ENCODE measurements around the gene TXLNG. TPM values are rescaled to one million over a fixed set of nuclear protein-coding genes. Genes with fewer than 3 reads are reported as not detected.
"Not testable (repeated sequence)": the region's sequence is repeated elsewhere in the genome, so short reads cannot be mapped to it uniquely, and the experiment has no call there.

TXLNG gene
- total and polyA plus RNA-seq, 2 experiments from 2014 or later = 4.1 to 6.4 TPM

- H3K27me3 ChIP-seq (replicated peaks; ENCODE audit: insufficient read depth) = no peaks in the 10 kb centered on the region
Measured at GRCh38 chrX:16778545-16778944, 7.7 kb upstream of the TXLNG start.

GRCh38 chrX:16778993-16779392 lies 7.3 kb upstream of the TXLNG start:
- in situ Hi-C loops (cut with MboI) = no loop called here
- Histone ChIP-seq H3K4me2 (ENCODE audit: unreplicated experiment) (no peak overlapping the region), H3K9me2 (ENCODE audit: insufficient read depth) (no peaks in the 10 kb centered on the region), H2AFZ (no peak overlapping the region), H3K9ac (no peak overlapping the region), H3K27ac (no peak overlapping the region), H3K36me3 (ENCODE audit: low read depth) (no peaks in the 10 kb centered on the region), H4K20me1 (ENCODE audit: insufficient read depth) (no peaks in the 10 kb centered on the region), H3K4me1 (ENCODE audit: insufficient read depth) (no peaks in the 10 kb centered on the region), H3F3A (ENCODE audit: insufficient read depth) (no peaks in the 10 kb centered on the region), H3K79me2 (ENCODE audit: insufficient read depth) (no peaks in the 10 kb centered on the region), H3K27me3 (replicated peaks; ENCODE audit: insufficient read depth) (no peaks in the 10 kb centered on the region), H3K4me3 (no peak overlapping the region), H3K9me3 (ENCODE audit: low read depth) (no peaks in the 10 kb centered on the region)
- DNase-seq = no peak
- no peak for TF ChIP-seq EZH2 (IDR thresholded peaks at IDR 0.05; ENCODE audit: insufficient read depth, poor library complexity, severe bottlenecking)
- TF ChIP-seq EZH2phosphoT487 (IDR thresholded peaks at IDR 0.05; ENCODE audit: insufficient read depth, low read depth) = no peak

More at GRCh38 chrX:16778545-16778944, 7.7 kb upstream of the TXLNG start:
- Histone ChIP-seq H3K36me3 (ENCODE audit: low read depth) (no peaks in the 10 kb centered on the region), H3K9me2 (ENCODE audit: insufficient read depth) (no peaks in the 10 kb centered on the region), H4K20me1 (ENCODE audit: insufficient read depth) (no peaks in the 10 kb centered on the region), H3K4me1 (ENCODE audit: insufficient read depth) (no peaks in the 10 kb centered on the region), H3K27ac (no peak overlapping the region), H2AFZ (no peak overlapping the region), H3K9ac (no peak overlapping the region), H3K79me2 (ENCODE audit: insufficient read depth) (no peaks in the 10 kb centered on the region), H3K9me3 (ENCODE audit: low read depth) (no peaks in the 10 kb centered on the region), H3K4me3 (no peak overlapping the region), H3F3A (ENCODE audit: insufficient read depth) (no peaks in the 10 kb centered on the region), H3K4me2 (ENCODE audit: unreplicated experiment) (no peak overlapping the region)
- TF ChIP-seq EZH2 (IDR thresholded peaks at IDR 0.05; ENCODE audit: insufficient read depth, poor library complexity, severe bottlenecking) = no peak
- no peak for TF ChIP-seq EZH2phosphoT487 (IDR thresholded peaks at IDR 0.05; ENCODE audit: insufficient read depth, low read depth)
- DNase-seq = peak; percentile 46
- in situ Hi-C loops (cut with MboI) = no loop called here

- H2AFZ ChIP-seq; H3K36me3 ChIP-seq (ENCODE audit: low read depth); DNase-seq; H3K27me3 ChIP-seq (replicated peaks; ENCODE audit: insufficient read depth); H3K4me3 ChIP-seq; H3K9me3 ChIP-seq (ENCODE audit: low read depth); H3K9me2 ChIP-seq (ENCODE audit: insufficient read depth); H3K27ac ChIP-seq; H3K4me1 ChIP-seq (ENCODE audit: insufficient read depth); H3K9ac ChIP-seq; H4K20me1 ChIP-seq (ENCODE audit: insufficient read depth); H3K79me2 ChIP-seq (ENCODE audit: insufficient read depth); H3K4me2 ChIP-seq (ENCODE audit: unreplicated experiment); in situ Hi-C loops (cut with MboI); H3F3A ChIP-seq (ENCODE audit: insufficient read depth): not testable (repeated sequence)
- 42 to 57% methylated on average over 2 of the region's 2 CpGs for WGBS, 2 experiments (ENCODE audit: low coverage in 1 of 2, low lambda C conversion rate in 2 of 2, missing lambda C conversion rate in 2 of 2)
Measured at GRCh38 chrX:16779815-16780214, 6.5 kb upstream of the TXLNG start.

GRCh38 chrX:16783452-16783851 lies 2.8 kb upstream of the TXLNG start:
- H3K9me3 ChIP-seq (ENCODE audit: low read depth) = no peaks in the 10 kb centered on the region
- no peaks in the 10 kb centered on the region for H3K27me3 ChIP-seq (replicated peaks; ENCODE audit: insufficient read depth)
- H3K27ac ChIP-seq = no peak overlapping the region
- no peaks in the 10 kb centered on the region for H4K20me1 ChIP-seq (ENCODE audit: insufficient read depth)
- H2AFZ ChIP-seq = no peak overlapping the region
- no peak for DNase-seq
- H3K4me1 ChIP-seq (ENCODE audit: insufficient read depth) = no peaks in the 10 kb centered on the region
- peaks cover 15% of the 10 kb centered on the region for H3K79me2 ChIP-seq (ENCODE audit: insufficient read depth)
- no peak overlapping the region for H3K4me3 ChIP-seq
- no peak overlapping the region for H3K4me2 ChIP-seq (ENCODE audit: unreplicated experiment)
- no peak for TF ChIP-seq EZH2phosphoT487 (IDR thresholded peaks at IDR 0.05; ENCODE audit: insufficient read depth, low read depth)
- TF ChIP-seq EZH2 (IDR thresholded peaks at IDR 0.05; ENCODE audit: insufficient read depth, poor library complexity, severe bottlenecking) = no peak
- WGBS, 2 experiments (ENCODE audit: low coverage in 1 of 2, low lambda C conversion rate in 2 of 2, missing lambda C conversion rate in 2 of 2) = 82 to 89% methylated on average over 12 to 17 of the region's 17 CpGs
- H3K9me2 ChIP-seq (ENCODE audit: insufficient read depth) = no peaks in the 10 kb centered on the region
- H3K36me3 ChIP-seq (ENCODE audit: low read depth) = no peaks in the 10 kb centered on the region
- H3F3A ChIP-seq (ENCODE audit: insufficient read depth) = peaks cover 11% of the 10 kb centered on the region; the same call in 1 of the 2 replicates
- in situ Hi-C loops (cut with MboI) = no loop called here
- no peak overlapping the region for H3K9ac ChIP-seq

GRCh38 chrX:16784440-16784839 lies 1.8 kb upstream of the TXLNG start:
- H3K9me2 ChIP-seq (ENCODE audit: insufficient read depth); H3K4me2 ChIP-seq (ENCODE audit: unreplicated experiment); H3K4me1 ChIP-seq (ENCODE audit: insufficient read depth); H3K27ac ChIP-seq; H4K20me1 ChIP-seq (ENCODE audit: insufficient read depth); H3K9ac ChIP-seq; H3K9me3 ChIP-seq (ENCODE audit: low read depth); H3K4me3 ChIP-seq; H3K36me3 ChIP-seq (ENCODE audit: low read depth); DNase-seq; H2AFZ ChIP-seq; in situ Hi-C loops (cut with MboI); H3K27me3 ChIP-seq (replicated peaks; ENCODE audit: insufficient read depth): not testable (repeated sequence)
- Histone ChIP-seq H3F3A (ENCODE audit: insufficient read depth) (peaks cover 11% of the 10 kb centered on the region; the same call in 1 of the 2 replicates), H3K79me2 (ENCODE audit: insufficient read depth) (peaks cover 25% of the 10 kb centered on the region)
- WGBS, 2 experiments (ENCODE audit: low coverage in 1 of 2, low lambda C conversion rate in 2 of 2, missing lambda C conversion rate in 2 of 2) = 77 to 87% methylated on average over 13 to 18 of the region's 18 CpGs
